A549 treated with GW870086 at 1 μM for 4 hours (cell line): ENCODE data around the gene MRRF. TPM values are rescaled to one million over a fixed set of nuclear protein-coding genes. Genes with fewer than 3 reads are reported as not detected.

Source experiments
- total RNA-seq: library from RNA; stranded (reverse); fragments of 200-300 nt; extraction: Qiagen RNA extraction; gene quantifications from 5 replicates; pipeline ENCODE4 v1.2.3, GENCODE V29; 2022; ENCODE audit warnings: low read depth

MRRF gene
- total RNA-seq = 62.2 to 75.9 TPM (median 67.0 TPM) in 5 replicates

GRCh38 chr9:122264360-122265148 lies at the start of gene MRRF, which contains the start of gene RBM18:
Gene MRRF, plus strand, starts transcription at chr9:122264882. Its CDS starts 6,010 bp downstream, at chr9:122270892.
Gene RBM18, minus strand, starts transcription at chr9:122264840. Its CDS starts 3,348 bp downstream, at chr9:122261492.

GRCh38 chr9:122228568-122229484 lies 35.9 kb upstream of the MRRF start, which contains the start of gene LHX6:
Gene LHX6, minus strand, starts transcription at chr9:122228957. Its CDS starts 217 bp downstream, at chr9:122228740.

GRCh38 chr9:122370869-122371755 lies 106.4 kb downstream of the MRRF start, which contains the start of gene PTGS1:
Gene PTGS1, plus strand, starts transcription at chr9:122371024. Its CDS starts 61 bp downstream, at chr9:122371085.

Other genes with a start within 250 kb of the MRRF start
- 3.7 to 4.9 TPM (median 3.9 TPM) in 5 replicates for gene TTLL11, start 171.6 kb upstream of the MRRF start, total RNA-seq
- 94.1 to 112 TPM (median 107 TPM) in 5 replicates for gene NDUFA8, start 105.1 kb upstream of the MRRF start, total RNA-seq
- gene MORN5, start 105.0 kb upstream of the MRRF start, total RNA-seq = not detected in 5 replicates
- gene LHX6, start 35.9 kb upstream of the MRRF start, total RNA-seq = 0.85 to 1.5 TPM (median 1.1 TPM) in 5 replicates
- 12.1 to 25.2 TPM (median 21.0 TPM) in 5 replicates for gene RBM18, start within 50 bp of the MRRF start, total RNA-seq
- gene PTGS1, start 106.1 kb downstream of the MRRF start, total RNA-seq = 1.0 to 1.8 TPM (median 1.4 TPM) in 5 replicates
- gene OR1J1, start 213.0 kb downstream of the MRRF start, total RNA-seq = not detected in 5 replicates
- not detected in 5 replicates for gene OR1J2, start 245.9 kb downstream of the MRRF start, total RNA-seq